ENCODE measurements around the gene FOS. TPM values are rescaled to one million over a fixed set of nuclear protein-coding genes. Genes with fewer than 3 reads are reported as not detected.

The FOS gene
- total and polyA plus RNA-seq, 2 experiments from 2014 or later, result 47.3 to 54.8 TPM

DNA sequence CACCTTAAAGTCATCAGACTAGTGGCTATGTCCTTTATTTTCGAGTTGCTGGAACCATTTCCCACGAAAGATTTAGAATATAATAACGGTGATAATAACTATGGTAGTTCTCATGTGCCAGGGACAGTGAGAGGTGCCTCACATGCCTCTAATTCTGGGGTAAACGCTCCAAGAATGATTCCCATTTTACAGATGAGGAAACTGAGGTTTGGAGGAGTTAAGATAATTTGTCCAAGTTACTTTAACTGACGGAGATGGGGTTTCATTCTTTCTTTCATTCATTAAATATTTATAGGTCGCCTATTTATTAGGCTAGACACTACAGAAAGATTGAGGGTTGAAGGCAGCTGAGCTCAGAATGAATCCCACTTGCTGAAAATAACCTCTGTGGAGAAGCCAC is 30.7 kb upstream of the FOS start:
- no peaks in the 10 kb centered on the region; the same call in 2 of the 3 replicates for H3K9me3 Mint-ChIP-seq
- H3F3A ChIP-seq (replicated peaks; ENCODE audit: low read depth), result no peaks in the 10 kb centered on the region
- no peaks in the 10 kb centered on the region for H3K36me3 Mint-ChIP-seq (ENCODE audit: low read depth)
- peaks cover 18% of the 10 kb centered on the region for H3K4me1 Mint-ChIP-seq
- no peak overlapping the region for H3K27ac ChIP-seq (ENCODE audit: low read depth)
- H3K4me1 ChIP-seq (ENCODE audit: insufficient read depth), result peaks cover 13% of the 10 kb centered on the region; the same call in 1 of the 2 replicates
- peaks cover 4% of the 10 kb centered on the region for H3K27me3 Mint-ChIP-seq (ENCODE audit: insufficient read depth, low read depth, poor library complexity)
- no peaks in the 10 kb centered on the region for H3K79me2 ChIP-seq (replicated peaks; ENCODE audit: insufficient read depth)
- no peak overlapping the region for H3K4me2 ChIP-seq
- ATAC-seq (no peak), DNase-seq (ENCODE audit: low spot score) (no peak)
- H3K4me3 ChIP-seq, result no peak overlapping the region
- TF ChIP-seq EZH2phosphoT487 (IDR thresholded peaks at IDR 0.05; ENCODE audit: unreplicated experiment) (no peak), ZNF114 (CRISPR knock-in tag; IDR thresholded peaks at IDR 0.05) (no peak), STAT1 (IDR thresholded peaks at IDR 0.05; ENCODE audit: unreplicated experiment) (no peak), ZNF331 (CRISPR knock-in tag; IDR thresholded peaks at IDR 0.05; ENCODE audit: low read depth) (no peak), JUNB (IDR thresholded peaks at IDR 0.05; ENCODE audit: unreplicated experiment) (no peak), POLR2AphosphoS5 (IDR thresholded peaks at IDR 0.05; ENCODE audit: low read depth) (no peak), EZH2 (IDR thresholded peaks at IDR 0.05; ENCODE audit: low read depth, unreplicated experiment) (no peak), CREB1 (CRISPR knock-in tag; IDR thresholded peaks at IDR 0.05; ENCODE audit: low read depth) (no peak), ETS1 (IDR thresholded peaks at IDR 0.05) (no peak), NANOG (IDR thresholded peaks at IDR 0.05; ENCODE audit: borderline replicate concordance) (no peak), CTCF (conservative IDR thresholded peaks at IDR 0.05; ENCODE audit: low read depth in 2 of 2) (no peak)
- TF ChIP-seq, protein P1, sequence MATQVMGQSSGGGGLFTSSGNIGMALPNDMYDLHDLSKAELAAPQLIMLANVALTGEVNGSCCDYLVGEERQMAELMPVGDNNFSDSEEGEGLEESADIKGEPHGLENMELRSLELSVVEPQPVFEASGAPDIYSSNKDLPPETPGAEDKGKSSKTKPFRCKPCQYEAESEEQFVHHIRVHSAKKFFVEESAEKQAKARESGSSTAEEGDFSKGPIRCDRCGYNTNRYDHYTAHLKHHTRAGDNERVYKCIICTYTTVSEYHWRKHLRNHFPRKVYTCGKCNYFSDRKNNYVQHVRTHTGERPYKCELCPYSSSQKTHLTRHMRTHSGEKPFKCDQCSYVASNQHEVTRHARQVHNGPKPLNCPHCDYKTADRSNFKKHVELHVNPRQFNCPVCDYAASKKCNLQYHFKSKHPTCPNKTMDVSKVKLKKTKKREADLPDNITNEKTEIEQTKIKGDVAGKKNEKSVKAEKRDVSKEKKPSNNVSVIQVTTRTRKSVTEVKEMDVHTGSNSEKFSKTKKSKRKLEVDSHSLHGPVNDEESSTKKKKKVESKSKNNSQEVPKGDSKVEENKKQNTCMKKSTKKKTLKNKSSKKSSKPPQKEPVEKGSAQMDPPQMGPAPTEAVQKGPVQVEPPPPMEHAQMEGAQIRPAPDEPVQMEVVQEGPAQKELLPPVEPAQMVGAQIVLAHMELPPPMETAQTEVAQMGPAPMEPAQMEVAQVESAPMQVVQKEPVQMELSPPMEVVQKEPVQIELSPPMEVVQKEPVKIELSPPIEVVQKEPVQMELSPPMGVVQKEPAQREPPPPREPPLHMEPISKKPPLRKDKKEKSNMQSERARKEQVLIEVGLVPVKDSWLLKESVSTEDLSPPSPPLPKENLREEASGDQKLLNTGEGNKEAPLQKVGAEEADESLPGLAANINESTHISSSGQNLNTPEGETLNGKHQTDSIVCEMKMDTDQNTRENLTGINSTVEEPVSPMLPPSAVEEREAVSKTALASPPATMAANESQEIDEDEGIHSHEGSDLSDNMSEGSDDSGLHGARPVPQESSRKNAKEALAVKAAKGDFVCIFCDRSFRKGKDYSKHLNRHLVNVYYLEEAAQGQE (IDR thresholded peaks at IDR 0.05; ENCODE audit: unreplicated experiment), result no peak
- TF ChIP-seq, protein P2, sequence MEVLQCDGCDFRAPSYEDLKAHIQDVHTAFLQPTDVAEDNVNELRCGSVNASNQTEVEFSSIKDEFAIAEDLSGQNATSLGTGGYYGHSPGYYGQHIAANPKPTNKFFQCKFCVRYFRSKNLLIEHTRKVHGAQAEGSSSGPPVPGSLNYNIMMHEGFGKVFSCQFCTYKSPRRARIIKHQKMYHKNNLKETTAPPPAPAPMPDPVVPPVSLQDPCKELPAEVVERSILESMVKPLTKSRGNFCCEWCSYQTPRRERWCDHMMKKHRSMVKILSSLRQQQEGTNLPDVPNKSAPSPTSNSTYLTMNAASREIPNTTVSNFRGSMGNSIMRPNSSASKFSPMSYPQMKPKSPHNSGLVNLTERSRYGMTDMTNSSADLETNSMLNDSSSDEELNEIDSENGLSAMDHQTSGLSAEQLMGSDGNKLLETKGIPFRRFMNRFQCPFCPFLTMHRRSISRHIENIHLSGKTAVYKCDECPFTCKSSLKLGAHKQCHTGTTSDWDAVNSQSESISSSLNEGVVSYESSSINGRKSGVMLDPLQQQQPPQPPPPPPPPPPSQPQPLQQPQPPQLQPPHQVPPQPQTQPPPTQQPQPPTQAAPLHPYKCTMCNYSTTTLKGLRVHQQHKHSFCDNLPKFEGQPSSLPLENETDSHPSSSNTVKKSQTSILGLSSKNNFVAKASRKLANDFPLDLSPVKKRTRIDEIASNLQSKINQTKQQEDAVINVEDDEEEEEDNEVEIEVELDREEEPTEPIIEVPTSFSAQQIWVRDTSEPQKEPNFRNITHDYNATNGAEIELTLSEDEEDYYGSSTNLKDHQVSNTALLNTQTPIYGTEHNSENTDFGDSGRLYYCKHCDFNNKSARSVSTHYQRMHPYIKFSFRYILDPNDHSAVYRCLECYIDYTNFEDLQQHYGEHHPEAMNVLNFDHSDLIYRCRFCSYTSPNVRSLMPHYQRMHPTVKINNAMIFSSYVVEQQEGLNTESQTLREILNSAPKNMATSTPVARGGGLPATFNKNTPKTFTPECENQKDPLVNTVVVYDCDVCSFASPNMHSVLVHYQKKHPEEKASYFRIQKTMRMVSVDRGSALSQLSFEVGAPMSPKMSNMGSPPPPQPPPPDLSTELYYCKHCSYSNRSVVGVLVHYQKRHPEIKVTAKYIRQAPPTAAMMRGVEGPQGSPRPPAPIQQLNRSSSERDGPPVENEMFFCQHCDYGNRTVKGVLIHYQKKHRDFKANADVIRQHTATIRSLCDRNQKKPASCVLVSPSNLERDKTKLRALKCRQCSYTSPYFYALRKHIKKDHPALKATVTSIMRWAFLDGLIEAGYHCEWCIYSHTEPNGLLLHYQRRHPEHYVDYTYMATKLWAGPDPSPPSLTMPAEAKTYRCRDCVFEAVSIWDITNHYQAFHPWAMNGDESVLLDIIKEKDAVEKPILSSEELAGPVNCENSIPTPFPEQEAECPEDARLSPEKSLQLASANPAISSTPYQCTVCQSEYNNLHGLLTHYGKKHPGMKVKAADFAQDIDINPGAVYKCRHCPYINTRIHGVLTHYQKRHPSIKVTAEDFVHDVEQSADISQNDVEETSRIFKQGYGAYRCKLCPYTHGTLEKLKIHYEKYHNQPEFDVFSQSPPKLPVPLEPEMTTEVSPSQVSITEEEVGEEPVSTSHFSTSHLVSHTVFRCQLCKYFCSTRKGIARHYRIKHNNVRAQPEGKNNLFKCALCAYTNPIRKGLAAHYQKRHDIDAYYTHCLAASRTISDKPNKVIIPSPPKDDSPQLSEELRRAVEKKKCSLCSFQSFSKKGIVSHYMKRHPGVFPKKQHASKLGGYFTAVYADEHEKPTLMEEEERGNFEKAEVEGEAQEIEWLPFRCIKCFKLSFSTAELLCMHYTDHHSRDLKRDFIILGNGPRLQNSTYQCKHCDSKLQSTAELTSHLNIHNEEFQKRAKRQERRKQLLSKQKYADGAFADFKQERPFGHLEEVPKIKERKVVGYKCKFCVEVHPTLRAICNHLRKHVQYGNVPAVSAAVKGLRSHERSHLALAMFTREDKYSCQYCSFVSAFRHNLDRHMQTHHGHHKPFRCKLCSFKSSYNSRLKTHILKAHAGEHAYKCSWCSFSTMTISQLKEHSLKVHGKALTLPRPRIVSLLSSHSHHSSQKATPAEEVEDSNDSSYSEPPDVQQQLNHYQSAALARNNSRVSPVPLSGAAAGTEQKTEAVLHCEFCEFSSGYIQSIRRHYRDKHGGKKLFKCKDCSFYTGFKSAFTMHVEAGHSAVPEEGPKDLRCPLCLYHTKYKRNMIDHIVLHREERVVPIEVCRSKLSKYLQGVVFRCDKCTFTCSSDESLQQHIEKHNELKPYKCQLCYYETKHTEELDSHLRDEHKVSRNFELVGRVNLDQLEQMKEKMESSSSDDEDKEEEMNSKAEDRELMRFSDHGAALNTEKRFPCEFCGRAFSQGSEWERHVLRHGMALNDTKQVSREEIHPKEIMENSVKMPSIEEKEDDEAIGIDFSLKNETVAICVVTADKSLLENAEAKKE (CRISPR knock-in tag; IDR thresholded peaks at IDR 0.05), result no peak
- no peaks in the 10 kb centered on the region for H4K20me1 ChIP-seq (replicated peaks; ENCODE audit: insufficient read depth)
- H3K27ac Mint-ChIP-seq, result no peak overlapping the region
- H3K9me2 ChIP-seq (ENCODE audit: insufficient read depth), result no peaks in the 10 kb centered on the region
- no peak overlapping the region for H3K4me3 Mint-ChIP-seq
- H3K36me3 ChIP-seq (ENCODE audit: insufficient read depth), result no peaks in the 10 kb centered on the region
- peak overlapping the region; percentile 8; the same call in 1 of the 2 replicates for H2AFZ ChIP-seq
- no peaks in the 10 kb centered on the region for H3K27me3 ChIP-seq (ENCODE audit: insufficient read depth)

All from GM23338 (cell line).